SK-N-SH treated with all-trans-retinoic acid at 6 μM for 48 hours (cell line): ENCODE results near the gene MRC1.

Source experiments
- PPARA ChIP-seq: fragments of 250-450 bp; sonication (Bioruptor Pico); IDR thresholded peaks from 2 replicates; pipeline ENCODE4 v1.5.0; 2020; ENCODE audit warnings: mild to moderate bottlenecking, borderline replicate concordance
- ZC3H10 ChIP-seq: fragments of 250-450 bp; sonication (Bioruptor Pico); IDR thresholded peaks from 2 replicates; pipeline ENCODE4 v1.5.1; 2021; ENCODE audit warnings: mild to moderate bottlenecking, moderate library complexity
- ZFP30 ChIP-seq: fragments of 450-650 bp; formaldehyde crosslinking; IDR thresholded peaks from 2 replicates; pipeline ENCODE4 v1.5.0; 2022; ENCODE audit warnings: mild to moderate bottlenecking, moderate library complexity
- TF ChIP-seq, protein P1 (sequence below): fragments of 250-450 bp; sonication (Bioruptor Pico); IDR thresholded peaks from 2 replicates; pipeline ENCODE4 v1.5.1; 2020; ENCODE audit warnings: low read depth, mild to moderate bottlenecking, moderate library complexity

- TF ChIP-seq, protein P1, sequence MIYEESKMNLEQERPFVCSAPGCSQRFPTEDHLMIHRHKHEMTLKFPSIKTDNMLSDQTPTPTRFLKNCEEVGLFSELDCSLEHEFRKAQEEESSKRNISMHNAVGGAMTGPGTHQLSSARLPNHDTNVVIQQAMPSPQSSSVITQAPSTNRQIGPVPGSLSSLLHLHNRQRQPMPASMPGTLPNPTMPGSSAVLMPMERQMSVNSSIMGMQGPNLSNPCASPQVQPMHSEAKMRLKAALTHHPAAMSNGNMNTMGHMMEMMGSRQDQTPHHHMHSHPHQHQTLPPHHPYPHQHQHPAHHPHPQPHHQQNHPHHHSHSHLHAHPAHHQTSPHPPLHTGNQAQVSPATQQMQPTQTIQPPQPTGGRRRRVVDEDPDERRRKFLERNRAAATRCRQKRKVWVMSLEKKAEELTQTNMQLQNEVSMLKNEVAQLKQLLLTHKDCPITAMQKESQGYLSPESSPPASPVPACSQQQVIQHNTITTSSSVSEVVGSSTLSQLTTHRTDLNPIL (CRISPR knock-in tag), result no peak
- no peak for TF ChIP-seq ZFP30
- TF ChIP-seq PPARA (CRISPR knock-in tag), result no peak
- TF ChIP-seq ZC3H10, result no peak
These were observed 40.2 kb upstream of the MRC1 start for GRCh38 chr10:17768957-17769356.
